Measurements from ENCODE around the gene RC3H1. TPM values are rescaled to one million over a fixed set of nuclear protein-coding genes. Genes with fewer than 3 reads are reported as not detected.

Gene RC3H1
- total and polyA plus RNA-seq, 2 of the 8 experiments (the other 6 are each of a cell fraction or from before 2014, with no cell fraction given): 7.4 to 32.2 TPM

DNA sequence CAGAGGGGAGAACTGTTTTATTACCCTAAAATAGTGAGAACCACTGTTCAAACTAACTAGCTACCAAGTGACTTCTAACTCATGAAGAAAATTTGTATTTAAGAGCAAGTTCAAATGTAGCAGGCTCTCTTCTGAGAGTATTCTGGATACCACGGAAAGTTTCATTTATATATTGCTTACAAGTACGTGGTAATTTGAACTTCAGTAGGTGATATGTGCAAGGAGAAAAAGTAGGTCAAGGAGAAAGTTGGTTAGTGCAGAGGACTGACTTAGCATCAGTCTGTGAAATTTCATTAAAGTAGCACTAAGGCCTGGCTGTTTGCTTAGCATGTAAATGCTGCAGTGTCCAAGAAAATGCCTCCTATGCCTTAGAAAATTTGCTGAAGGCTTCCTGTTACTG is 121.7 kb downstream of the RC3H1 start (continued):
- no peak for TF ChIP-seq MAFK (IDR thresholded peaks at IDR 0.05; ENCODE audit: low read depth, low read length)

All from H1 (cell line).